Liver (tissue), 9 donors: ENCODE data around the gene IL10. TPM values are rescaled to one million over a fixed set of nuclear protein-coding genes. Genes with fewer than 3 reads are reported as not detected.

Source experiments
- DNase-seq: peaks from one replicate; pipeline ENCODE4 v3.0.0-alpha.2; 2017; ENCODE audit warnings: low spot score
- H3K27ac ChIP-seq, 2 donors: one replicate each; pipeline ENCODE4 v1.7.0; 2013; ENCODE audit warnings: inconsistent platforms in 2 of 2, low read length in 2 of 2, control low read depth in 1 of 2, low read depth in 1 of 2, mild to moderate bottlenecking in 1 of 2
- H3K27me3 ChIP-seq, 4 donors: one replicate each; pipeline versions ENCODE4 v1.6.1 to v1.7.0; 2013; ENCODE audit warnings: low read length in 3 of 4, inconsistent platforms in 1 of 4, mild to moderate bottlenecking in 1 of 4, moderate library complexity in 1 of 4; ENCODE audit not compliant: control insufficient read depth in 4 of 4, insufficient read depth in 4 of 4
- H3K36me3 ChIP-seq, 4 donors: one replicate each; pipeline versions ENCODE4 v1.6.1 to v1.7.0; 2013; ENCODE audit warnings: low read length in 3 of 4, mild to moderate bottlenecking in 3 of 4, low read depth in 1 of 4, moderate library complexity in 1 of 4; ENCODE audit not compliant: control insufficient read depth in 4 of 4, insufficient read depth in 3 of 4
- H3K4me1 ChIP-seq, 4 donors: one replicate each; pipeline versions ENCODE4 v1.6.1 to v1.7.0; 2013; ENCODE audit warnings: low read length in 3 of 4, mild to moderate bottlenecking in 3 of 4, moderate library complexity in 1 of 4; ENCODE audit not compliant: control insufficient read depth in 4 of 4, insufficient read depth in 4 of 4
- H3K4me3 ChIP-seq, 3 donors: one replicate each; pipeline versions ENCODE4 v1.6.1 to v1.7.0; 2013; ENCODE audit warnings: low read length in 3 of 3, control low read depth in 1 of 3, low read depth in 1 of 3, mild to moderate bottlenecking in 1 of 3
- H3K9ac ChIP-seq, 2 donors: one replicate each; pipeline ENCODE4 v1.7.0; 2013; ENCODE audit warnings: low read length in 2 of 2, mild to moderate bottlenecking in 2 of 2, moderate library complexity in 2 of 2, control low read depth in 1 of 2, low read depth in 1 of 2
- H3K9me3 ChIP-seq, 4 donors: one replicate each; pipeline versions ENCODE4 v1.6.1 to v1.7.0; 2013; ENCODE audit warnings: low read length in 3 of 4; ENCODE audit not compliant: control insufficient read depth in 4 of 4
- ATF3 ChIP-seq: IDR thresholded peaks from 2 replicates; pipeline ENCODE4 v1.6.1; 2016; ENCODE audit warnings: antibody characterized with exemption
- CTCF ChIP-seq: fragments of 150-350 bp; IDR thresholded peaks from 2 replicates; pipeline ENCODE4 v1.5.1; 2017; ENCODE audit warnings: improper control_type of control experiment, low read depth, low read length; ENCODE audit not compliant: missing input control
- EGR1 ChIP-seq, 2 donors: IDR thresholded peaks; 2 replicates each; pipeline ENCODE4 v1.6.1; 2016 to 2018; ENCODE audit warnings: antibody characterized with exemption in 2 of 2, low read depth in 2 of 2
- FOXA1 ChIP-seq: IDR thresholded peaks from 2 replicates; pipeline ENCODE4 v1.6.1; 2016; ENCODE audit warnings: antibody characterized with exemption
- FOXA2 ChIP-seq: IDR thresholded peaks from 2 replicates; pipeline ENCODE4 v1.6.1; 2016; ENCODE audit warnings: antibody characterized with exemption
- GABPA ChIP-seq, 2 donors: IDR thresholded peaks in 1 of 2; conservative IDR thresholded peaks in 1 of 2; 2 replicates each; pipeline ENCODE4 v1.6.1; 2016; ENCODE audit warnings: antibody characterized with exemption in 2 of 2, mild to moderate bottlenecking in 1 of 2, moderate library complexity in 1 of 2
- HNF4A ChIP-seq, 2 donors: conservative IDR thresholded peaks; 2 replicates each; pipeline ENCODE4 v1.6.1; 2016; ENCODE audit warnings: antibody characterized with exemption in 2 of 2, mild to moderate bottlenecking in 2 of 2
- HNF4G ChIP-seq: IDR thresholded peaks from 2 replicates; pipeline ENCODE4 v1.6.1; 2016; ENCODE audit warnings: antibody characterized with exemption
- JUND ChIP-seq, 2 donors: IDR thresholded peaks; 2 replicates each; pipeline ENCODE4 v1.6.1; 2016; ENCODE audit warnings: antibody characterized with exemption in 2 of 2
- NR2F2 ChIP-seq: IDR thresholded peaks from 2 replicates; pipeline ENCODE4 v1.6.1; 2016; ENCODE audit warnings: antibody characterized with exemption
- RAD21 ChIP-seq, 2 donors: IDR thresholded peaks; 2 replicates each; pipeline ENCODE4 v1.6.1; 2016; ENCODE audit warnings: antibody characterized with exemption in 2 of 2, mild to moderate bottlenecking in 2 of 2
- REST ChIP-seq: IDR thresholded peaks from 2 replicates; pipeline ENCODE4 v1.6.1; 2016; ENCODE audit warnings: antibody characterized with exemption, mild to moderate bottlenecking
- RXRA ChIP-seq, 2 donors: IDR thresholded peaks; 2 replicates each; pipeline ENCODE4 v1.6.1; 2017 to 2018; ENCODE audit warnings: antibody characterized with exemption in 2 of 2, mild to moderate bottlenecking in 1 of 2
- SP1 ChIP-seq: IDR thresholded peaks from 2 replicates; pipeline ENCODE4 v1.6.1; 2018; ENCODE audit warnings: antibody characterized with exemption, mild to moderate bottlenecking
- TAF1 ChIP-seq: conservative IDR thresholded peaks from 2 replicates; pipeline ENCODE4 v1.6.1; 2016; ENCODE audit warnings: antibody characterized with exemption, mild to moderate bottlenecking
- YY1 ChIP-seq: IDR thresholded peaks from 2 replicates; pipeline ENCODE4 v1.6.1; 2016; ENCODE audit warnings: antibody characterized with exemption, mild to moderate bottlenecking
- WGBS: extraction: QIAGEN DNeasy Blood & Tissue Kit; methylation state at CpG from one replicate; pipeline ENCODE4 v1.1.7; 2013; 5-methylcytosine and 5-hydroxymethylcytosine counted together
- polyA plus RNA-seq, 2 donors: library from polyadenylated mRNA; stranded (reverse) in 1 of 2; unstranded in 1 of 2; fragments of 200-250 nt in 1 of 2; fragments of >200 nt in 1 of 2; fragmentation: Nextera tagmentation in 1 of 2; extraction: Ambion mirVana in 1 of 2; gene quantifications; one replicate each; pipeline versions ENCODE4 v1.2.1 to v1.2.3, GENCODE V29; 2013 to 2015
- total RNA-seq, 2 donors: library from RNA; depleted of rRNA; stranded (reverse); fragments of >200 nt; gene quantifications; one replicate each; pipeline ENCODE4 v1.2.3, GENCODE V29; 2014
- TF ChIP-seq, protein P1 (sequence below): IDR thresholded peaks from 2 replicates; pipeline ENCODE4 v1.6.1; 2016; ENCODE audit warnings: antibody characterized with exemption
- TF ChIP-seq, protein P2 (sequence below): IDR thresholded peaks from 2 replicates; pipeline ENCODE4 v1.6.1; 2016; ENCODE audit warnings: antibody characterized with exemption
- donor health status: healthy.
- donor health status: healthy.
- donor health status: healthy.
- donor health status: healthy.
- donor health status: healthy.

Gene IL10
- total and polyA plus RNA-seq, 4 donors, result 0.23 to 1.4 (median 0.59) TPM

GRCh38 chr1:206793620-206794019, 21.3 kb upstream of the IL10 start (continued):
- no peak for TF ChIP-seq HNF4G
- TF ChIP-seq EGR1 (IDR thresholded peaks at IDR 0.05; ENCODE audit: low read depth in 2 of 2), result no peak
- no peak for TF ChIP-seq FOXA2

GRCh38 chr1:206792939-206793607, 20.8 kb upstream of the IL10 start:
- H3K27me3 ChIP-seq, result no peaks in the 10 kb centered on the region
- H3K4me3 ChIP-seq, result no peak overlapping the region
- no peak overlapping the region for H3K27ac ChIP-seq
- TF ChIP-seq, protein P1, sequence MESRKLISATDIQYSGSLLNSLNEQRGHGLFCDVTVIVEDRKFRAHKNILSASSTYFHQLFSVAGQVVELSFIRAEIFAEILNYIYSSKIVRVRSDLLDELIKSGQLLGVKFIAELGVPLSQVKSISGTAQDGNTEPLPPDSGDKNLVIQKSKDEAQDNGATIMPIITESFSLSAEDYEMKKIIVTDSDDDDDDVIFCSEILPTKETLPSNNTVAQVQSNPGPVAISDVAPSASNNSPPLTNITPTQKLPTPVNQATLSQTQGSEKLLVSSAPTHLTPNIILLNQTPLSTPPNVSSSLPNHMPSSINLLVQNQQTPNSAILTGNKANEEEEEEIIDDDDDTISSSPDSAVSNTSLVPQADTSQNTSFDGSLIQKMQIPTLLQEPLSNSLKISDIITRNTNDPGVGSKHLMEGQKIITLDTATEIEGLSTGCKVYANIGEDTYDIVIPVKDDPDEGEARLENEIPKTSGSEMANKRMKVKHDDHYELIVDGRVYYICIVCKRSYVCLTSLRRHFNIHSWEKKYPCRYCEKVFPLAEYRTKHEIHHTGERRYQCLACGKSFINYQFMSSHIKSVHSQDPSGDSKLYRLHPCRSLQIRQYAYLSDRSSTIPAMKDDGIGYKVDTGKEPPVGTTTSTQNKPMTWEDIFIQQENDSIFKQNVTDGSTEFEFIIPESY, result no peak
- TF ChIP-seq RXRA (IDR thresholded peaks at IDR 0.05) (no peak), EGR1 (IDR thresholded peaks at IDR 0.05; ENCODE audit: low read depth in 2 of 2) (no peak), JUND (IDR thresholded peaks at IDR 0.05) (no peak), ATF3 (no peak), RAD21 (IDR thresholded peaks at IDR 0.05) (no peak), TAF1 (no peak), NR2F2 (no peak), HNF4G (no peak), HNF4A (conservative IDR thresholded peaks at IDR 0.05) (no peak), FOXA1 (no peak), SP1 (no peak), GABPA (IDR thresholded peaks at IDR 0.05 in 1 of 2, conservative IDR thresholded peaks at IDR 0.05 in 1 of 2) (no peak), CTCF (no peak), FOXA2 (no peak), REST (no peak), YY1 (no peak)
- TF ChIP-seq, protein P2, sequence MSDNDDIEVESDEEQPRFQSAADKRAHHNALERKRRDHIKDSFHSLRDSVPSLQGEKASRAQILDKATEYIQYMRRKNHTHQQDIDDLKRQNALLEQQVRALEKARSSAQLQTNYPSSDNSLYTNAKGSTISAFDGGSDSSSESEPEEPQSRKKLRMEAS, result no peak
- H3K9me3 ChIP-seq, result no peaks in the 10 kb centered on the region
- no peak overlapping the region for H3K9ac ChIP-seq
- WGBS, result 88% methylated on average over 16 of the region's 16 CpGs
- DNase-seq, result no peak
- H3K36me3 ChIP-seq, result no peaks in the 10 kb centered on the region
- H3K4me1 ChIP-seq, result no peaks in the 10 kb centered on the region
